H1 (cell line): ENCODE measurements around the gene LGR4. TPM values are rescaled to one million over a fixed set of nuclear protein-coding genes. Genes with fewer than 3 reads are reported as not detected.

Experiments
- CBX5 ChIP-seq: fragments of 300-800, 300-1000 bp; sonication (generic); IDR thresholded peaks from 2 replicates; pipeline ENCODE4 v1.7.1; 2016; ENCODE audit warnings: antibody characterized with exemption, low read length, low read depth
- EP300 ChIP-seq, 2 experiments: IDR thresholded peaks; 1 replicate in 1 of 2; 2 replicates in 1 of 2; pipeline ENCODE4 v1.6.1; 2011 to 2012; ENCODE audit warnings: low read depth in 2 of 2, low read length in 2 of 2, mild to moderate bottlenecking in 2 of 2, borderline replicate concordance in 1 of 2, inconsistent platforms in 1 of 2, moderate library complexity in 1 of 2
- FOSL1 ChIP-seq: IDR thresholded peaks from 2 replicates; pipeline ENCODE4 v1.6.1; 2011; ENCODE audit warnings: mild to moderate bottlenecking, low read depth, low read length, moderate library complexity; ENCODE audit not compliant: insufficient read depth
- MAX ChIP-seq: IDR thresholded peaks from 2 replicates; pipeline ENCODE4 v1.6.1; 2012; ENCODE audit warnings: inconsistent platforms
- PHF8 ChIP-seq: fragments of 200-600 bp; sonication (generic); conservative IDR thresholded peaks from 2 replicates; pipeline ENCODE4 v1.7.1; 2012; ENCODE audit warnings: low read depth, mild to moderate bottlenecking, inconsistent platforms, low read length, moderate library complexity
- RAD21 ChIP-seq, 2 experiments: IDR thresholded peaks in 1 of 2; conservative IDR thresholded peaks in 1 of 2; 2 replicates each; pipeline ENCODE4 v1.6.1; 2011; ENCODE audit warnings: low read depth in 2 of 2, low read length in 2 of 2, improper control_type of control experiment in 1 of 2, inconsistent platforms in 1 of 2, mild to moderate bottlenecking in 1 of 2, moderate library complexity in 1 of 2
- RFX5 ChIP-seq: IDR thresholded peaks from 2 replicates; pipeline ENCODE4 v1.6.1; 2011; ENCODE audit warnings: low read depth, low read length, improper control_type of control experiment, borderline replicate concordance
- RXRA ChIP-seq: IDR thresholded peaks from 2 replicates; pipeline ENCODE4 v1.6.1; 2011; ENCODE audit warnings: low read depth, mild to moderate bottlenecking, low read length, moderate library complexity; ENCODE audit not compliant: insufficient read depth
- SP2 ChIP-seq: IDR thresholded peaks from 2 replicates; pipeline ENCODE4 v1.6.1; 2012; ENCODE audit warnings: mild to moderate bottlenecking, low read length, inconsistent platforms
- SRF ChIP-seq: IDR thresholded peaks from 2 replicates; pipeline ENCODE4 v1.6.1; 2011; ENCODE audit warnings: mild to moderate bottlenecking, low read depth, low read length, moderate library complexity
- polyA plus RNA-seq, 7 experiments: library from polyadenylated mRNA; depleted of rRNA in 3 of 7; stranded (reverse) in 5 of 7; unstranded in 2 of 7; fragments of >200 nt in 5 of 7; fragments of 200-250 nt in 2 of 7; gene quantifications; 1 replicate in 5 of 7; 2 replicates in 1 of 7; 4 replicates in 1 of 7; pipeline versions ENCODE4 v1.2.1 to v1.2.3, GENCODE V29; 2011 to 2013; ENCODE audit warnings: missing spikeins in 2 of 7, mixed read lengths in 2 of 7
- total RNA-seq: library from RNA; stranded (reverse); fragmentation: NEBNext Ultra II Directional; extraction: Animal tissue kit (Norgen Biotek cat#: 25700); gene quantifications from 2 replicates; pipeline ENCODE4 v1.2.1, GENCODE V29; 2021

LGR4 gene
- total and polyA plus RNA-seq, 2 of the 8 experiments (the other 6 are each of a cell fraction or from before 2014, with no cell fraction given), result 26.6 to 61.7 TPM

GRCh38 chr11:27427183-27427980, 45.2 kb downstream of the LGR4 start (continued):
- TF ChIP-seq RAD21 (IDR thresholded peaks at IDR 0.05 in 1 of 2, conservative IDR thresholded peaks at IDR 0.05 in 1 of 2; ENCODE audit: low read depth in 2 of 2, low read length in 2 of 2) (no peak), EP300 (IDR thresholded peaks at IDR 0.05; ENCODE audit: borderline replicate concordance in 1 of 2, low read depth in 2 of 2, low read length in 2 of 2) (no peak), PHF8 (no peak), SP2 (no peak), MAX (no peak), RXRA (no peak), FOSL1 (no peak), CBX5 (no peak), RFX5 (no peak), SRF (no peak)
